HG03432 (cell line): Measurements from ENCODE around the gene ZNF184.

Source experiments
- ATAC-seq: cut with Tn5 transposase; IDR thresholded peaks from one replicate; pipeline ENCODE4 v1.9.1; 2021; ENCODE audit warnings: mild to moderate bottlenecking, moderate library complexity; ENCODE audit not compliant: unreplicated experiment

ZNF184 gene

GRCh38 chr6:27472617-27473400 lies at the start of gene ZNF184:
Gene ZNF184, minus strand, starts transcription at chr6:27473105. Its CDS starts 811 bp downstream, at chr6:27472294.
- ATAC-seq = peak; percentile 90

DNA sequence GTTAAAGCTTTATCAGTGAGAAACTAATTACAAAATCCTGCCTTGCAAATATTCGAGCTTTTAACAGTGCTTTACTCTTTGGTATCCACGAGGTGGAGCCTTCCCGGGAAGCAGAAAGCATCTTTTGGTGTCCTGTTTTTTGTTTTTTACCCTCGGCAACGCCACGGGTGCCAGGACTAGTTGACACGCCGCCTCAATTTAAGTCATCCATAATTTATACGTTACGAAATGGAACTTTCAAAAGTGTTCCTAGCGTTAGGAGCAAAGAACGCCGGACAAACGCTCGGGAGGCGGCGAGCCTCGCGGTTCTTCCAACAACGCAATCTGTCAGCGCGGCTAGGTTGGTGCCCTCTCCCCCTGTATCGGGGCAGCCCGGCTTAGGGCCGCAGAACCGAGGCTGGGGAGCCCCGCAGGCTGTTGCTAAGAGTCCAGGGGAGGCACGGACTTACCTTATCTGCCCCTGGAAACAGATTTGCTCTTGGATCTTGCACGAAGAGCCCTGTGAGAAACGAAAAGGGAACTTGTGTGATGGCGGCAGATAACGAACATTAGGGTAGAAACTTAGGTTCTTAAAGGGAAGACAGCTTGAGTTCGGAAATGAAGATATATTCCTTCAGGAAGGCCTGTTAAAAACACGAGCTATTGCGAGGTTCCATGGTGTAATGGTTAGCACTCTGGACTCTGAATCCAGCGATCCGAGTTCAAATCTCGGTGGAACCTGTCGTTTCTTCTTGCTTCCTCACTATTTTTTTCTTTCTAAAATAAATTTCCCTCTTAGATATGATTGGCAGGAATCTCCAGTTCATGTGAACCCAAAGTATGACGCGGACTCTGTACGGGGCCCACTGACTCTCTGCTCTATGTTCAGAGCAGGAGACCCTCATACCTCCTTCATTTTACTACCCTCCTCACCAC lies 46.2 kb upstream of the ZNF184 start:
- peak; percentile 67 for ATAC-seq

- ATAC-seq = no peak
Measured at GRCh38 chr6:27517928-27518787, 45.3 kb upstream of the ZNF184 start.

GRCh38 chr6:27517238-27517637 lies 44.3 kb upstream of the ZNF184 start:
- ATAC-seq = no peak

GRCh38 chr6:27514906-27515495 lies 42.1 kb upstream of the ZNF184 start:
- no peak for ATAC-seq

- ATAC-seq = no peak
Measured at GRCh38 chr6:27512525-27512924, 39.6 kb upstream of the ZNF184 start.

GRCh38 chr6:27507041-27507956 lies 34.4 kb upstream of the ZNF184 start:
- ATAC-seq = no peak

GRCh38 chr6:27505209-27506027 lies 32.5 kb upstream of the ZNF184 start:
- no peak for ATAC-seq

- ATAC-seq = peak; percentile 40
Measured at GRCh38 chr6:27503436-27504030, 30.6 kb upstream of the ZNF184 start.

GRCh38 chr6:27502508-27503435 lies 29.9 kb upstream of the ZNF184 start:
- ATAC-seq = peak; percentile 63

GRCh38 chr6:27501187-27501586 lies 28.3 kb upstream of the ZNF184 start:
- ATAC-seq = no peak

DNA sequence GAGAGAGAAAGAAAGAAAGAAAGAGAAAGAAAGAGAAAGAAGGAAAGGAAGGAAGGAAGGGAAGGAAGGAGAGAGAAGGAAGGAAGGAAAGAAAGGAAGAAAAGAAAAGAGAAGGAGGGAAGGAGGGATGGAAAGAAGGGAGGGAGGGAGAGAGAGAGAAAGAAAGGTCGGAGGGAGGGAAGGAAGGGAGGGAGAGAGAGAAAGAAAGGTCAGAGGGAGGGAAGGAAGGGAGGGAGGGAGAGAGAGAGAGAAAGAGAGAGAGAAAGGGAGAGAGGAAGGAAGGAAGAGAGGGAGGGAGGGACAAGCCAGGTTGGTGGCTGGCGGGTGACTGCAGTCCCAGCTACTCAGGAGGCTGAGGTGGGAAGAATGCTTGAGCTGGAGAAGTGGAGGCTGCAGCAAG lies 27.3 kb upstream of the ZNF184 start:
- no peak for ATAC-seq

- ATAC-seq = peak; percentile 59
Measured at GRCh38 chr6:27495386-27496135, 22.7 kb upstream of the ZNF184 start.

GRCh38 chr6:27494987-27495385 lies 22.1 kb upstream of the ZNF184 start:
- ATAC-seq = no peak

DNA sequence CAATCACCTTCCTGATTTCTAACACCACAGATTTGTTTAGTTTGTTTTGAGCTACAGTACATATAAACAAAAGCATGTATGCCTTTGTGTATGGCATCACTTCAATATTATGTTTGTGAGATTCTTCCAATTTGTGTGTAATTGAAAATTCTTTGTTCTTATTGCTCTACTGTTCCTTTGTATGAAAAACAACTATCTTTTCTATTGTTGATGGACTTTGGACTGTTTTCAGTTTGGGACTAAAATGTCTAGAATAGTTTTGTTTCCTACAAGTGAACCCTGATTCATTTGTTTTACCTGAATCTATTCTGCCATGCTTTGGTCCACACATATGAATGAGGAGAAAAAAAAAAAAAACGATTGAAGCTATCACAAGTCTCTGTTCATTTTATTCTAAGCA lies 21.2 kb upstream of the ZNF184 start:
- ATAC-seq = no peak

DNA sequence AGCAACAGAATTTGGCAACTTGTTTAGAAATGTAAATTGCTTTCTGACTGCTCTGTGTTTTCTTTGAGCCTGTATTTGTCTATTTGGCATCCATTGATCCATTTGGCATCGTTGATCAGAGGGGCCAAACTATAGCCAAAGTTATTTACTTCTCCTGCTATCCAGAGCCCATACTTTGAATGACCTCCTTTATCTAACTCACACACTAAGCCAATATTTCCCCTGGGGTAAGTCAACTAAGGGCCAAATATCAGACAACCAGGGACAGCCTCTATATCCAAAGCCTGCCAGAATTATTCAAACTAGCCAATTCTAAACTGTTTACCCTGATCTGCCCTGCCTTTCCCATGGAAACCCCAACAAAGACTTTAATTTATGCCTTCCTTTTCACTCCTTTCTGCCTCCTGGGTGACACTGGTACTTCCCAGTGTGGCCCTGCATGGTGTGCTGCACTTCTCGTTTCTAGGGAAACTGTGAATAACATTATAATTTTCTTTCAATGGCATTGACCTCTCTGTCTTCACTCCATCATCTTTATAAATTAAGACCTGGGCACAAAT lies 19.8 kb upstream of the ZNF184 start:
- ATAC-seq = no peak
